ENCODE results near the gene TMEM60.

GRCh38 chr7:77838929-77839491 lies 40.8 kb upstream of the TMEM60 start:
- TF ChIP-seq CTCF (IDR thresholded peaks at IDR 0.05) = no peak
- no peak for TF ChIP-seq POLR2A (IDR thresholded peaks at IDR 0.05)

All from lower leg skin (tissue), 3 donors.